Activated CD4-positive, alpha-beta T cell treated with anti-CD3 and anti-CD28 coated beads, Interleukin-2, amount 50 U/mL, for 1 hour (primary cell): ENCODE results near the gene PARD3B.

Experiments
- DNase-seq: peaks from one replicate; pipeline ENCODE4 v3.0.0-alpha.2; 2020

Gene PARD3B

DNA sequence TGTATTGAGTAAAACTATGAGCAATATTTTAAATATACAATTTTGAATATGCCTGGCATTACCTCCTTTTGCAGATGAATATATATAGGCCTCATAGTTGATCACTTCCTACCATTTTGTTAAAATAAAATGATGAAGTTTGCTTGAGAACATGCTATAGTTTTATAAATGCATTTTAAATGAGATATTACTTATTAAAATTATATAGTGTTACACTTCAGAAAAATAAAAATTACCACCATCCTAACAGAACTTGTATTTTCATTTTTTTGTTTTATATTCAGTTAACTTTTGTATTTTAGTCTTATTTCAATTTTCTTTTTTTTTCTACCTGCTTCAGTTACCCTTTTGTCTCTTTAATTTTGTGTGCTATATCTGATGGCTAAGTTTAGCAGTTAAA lies 426.9 kb downstream of the PARD3B start:
- DNase-seq: no peak

DNA sequence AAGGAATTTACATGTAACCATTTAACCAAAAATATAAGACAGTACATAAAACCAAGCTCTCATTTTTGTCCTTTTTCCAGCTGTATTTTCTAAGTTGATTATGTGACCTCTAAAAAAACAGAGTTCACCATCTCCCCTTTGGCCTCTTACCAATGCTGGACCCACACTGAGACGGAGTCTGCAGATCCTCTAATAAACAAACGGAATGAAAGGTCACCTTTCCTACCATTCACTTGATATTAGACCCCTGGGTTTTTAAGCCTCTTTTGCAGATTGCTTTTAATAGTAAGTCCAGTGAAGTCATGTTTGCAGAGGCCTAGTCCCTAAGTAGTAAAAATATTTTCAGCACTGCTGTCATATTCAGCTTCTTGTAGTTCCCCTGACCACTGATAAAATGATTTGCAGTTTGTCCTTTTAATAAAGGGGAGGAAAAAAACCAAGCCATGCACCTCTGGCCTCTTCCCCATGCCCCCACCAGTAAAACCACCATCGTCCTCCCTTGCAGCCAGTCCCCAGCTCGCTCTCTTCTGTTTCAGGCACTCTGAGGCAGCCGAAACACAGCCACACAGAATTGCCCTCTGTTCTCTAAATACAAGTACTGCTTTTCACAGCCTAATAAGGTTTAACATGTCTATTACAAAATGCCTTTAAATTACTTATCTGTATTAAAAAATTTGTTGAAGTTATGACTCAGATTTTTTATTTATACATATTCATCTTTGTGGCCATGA lies 427.5 kb downstream of the PARD3B start:
- no peak for DNase-seq

- no peak for DNase-seq
These were observed 428.3 kb downstream of the PARD3B start for GRCh38 chr2:204973616-204974015.

DNA sequence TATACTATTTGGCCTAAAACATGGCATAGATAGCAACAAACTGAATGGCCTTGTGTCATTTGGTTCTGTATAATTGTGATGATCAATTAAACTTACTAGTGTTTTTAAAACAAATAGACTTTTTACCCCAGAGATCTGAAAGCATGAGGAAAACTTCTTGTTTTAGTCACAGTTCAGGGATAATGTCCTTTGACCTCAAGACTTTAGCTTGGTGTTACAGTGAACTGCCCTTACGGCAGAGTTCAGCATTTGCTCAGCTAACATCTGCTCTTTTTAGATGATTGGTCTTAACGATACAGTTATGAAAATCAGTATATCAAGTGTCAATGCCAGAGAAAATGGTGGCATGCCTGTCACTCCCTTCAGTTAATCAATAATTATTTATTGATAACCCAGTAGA lies 429.2 kb downstream of the PARD3B start:
- DNase-seq: no peak

- no peak for DNase-seq
These were observed 432.6 kb downstream of the PARD3B start for GRCh38 chr2:204977914-204978313.

GRCh38 chr2:204982303-204982702 lies 437.0 kb downstream of the PARD3B start:
- no peak for DNase-seq

GRCh38 chr2:204984518-204984917 lies 439.2 kb downstream of the PARD3B start:
- DNase-seq: no peak

DNA sequence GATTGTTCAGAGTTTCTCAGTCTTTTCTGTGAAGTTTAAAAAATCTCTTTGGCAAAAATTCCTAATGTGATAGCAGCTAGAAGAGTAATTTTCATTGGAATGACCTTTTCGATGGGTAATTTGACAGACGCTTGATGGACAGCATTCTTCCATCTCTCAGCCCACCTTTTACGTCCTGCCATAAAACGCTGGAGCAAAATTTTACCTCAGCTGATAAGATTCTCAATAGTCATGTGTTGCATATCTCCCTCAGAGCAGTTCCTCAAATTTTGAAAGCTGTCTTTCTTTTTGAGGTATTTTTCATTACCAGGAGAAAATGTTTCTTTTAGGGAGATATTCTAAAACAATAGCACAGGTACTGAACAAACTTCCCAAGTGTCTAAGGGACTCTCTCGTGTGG lies 441.4 kb downstream of the PARD3B start:
- no peak for DNase-seq

- no peak for DNase-seq
These were observed 443.6 kb downstream of the PARD3B start for GRCh38 chr2:204988836-204989235.

GRCh38 chr2:204989877-204990276 lies 444.6 kb downstream of the PARD3B start:
- no peak for DNase-seq

- no peak for DNase-seq
These were observed 456.2 kb downstream of the PARD3B start for GRCh38 chr2:205001300-205001966.

DNA sequence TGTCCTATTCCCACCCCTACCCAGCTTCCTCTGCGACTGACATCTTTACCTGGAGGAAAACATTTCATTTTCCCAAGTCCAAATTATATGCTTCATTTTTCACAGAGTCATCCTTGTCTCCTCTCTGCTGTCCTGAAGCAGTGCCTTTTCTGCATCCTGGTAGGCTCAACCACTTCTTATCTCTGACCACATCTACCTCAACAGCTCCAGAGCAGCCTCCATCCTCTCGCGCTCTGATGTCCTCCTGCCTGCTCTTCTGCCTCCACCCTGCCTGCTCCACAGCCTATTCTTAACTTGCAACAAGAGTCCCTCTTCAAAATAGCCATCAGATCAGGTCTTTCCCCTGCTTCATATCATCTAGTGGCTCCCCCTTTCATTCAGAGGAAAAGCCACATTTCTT lies 457.1 kb downstream of the PARD3B start:
- no peak for DNase-seq

DNA sequence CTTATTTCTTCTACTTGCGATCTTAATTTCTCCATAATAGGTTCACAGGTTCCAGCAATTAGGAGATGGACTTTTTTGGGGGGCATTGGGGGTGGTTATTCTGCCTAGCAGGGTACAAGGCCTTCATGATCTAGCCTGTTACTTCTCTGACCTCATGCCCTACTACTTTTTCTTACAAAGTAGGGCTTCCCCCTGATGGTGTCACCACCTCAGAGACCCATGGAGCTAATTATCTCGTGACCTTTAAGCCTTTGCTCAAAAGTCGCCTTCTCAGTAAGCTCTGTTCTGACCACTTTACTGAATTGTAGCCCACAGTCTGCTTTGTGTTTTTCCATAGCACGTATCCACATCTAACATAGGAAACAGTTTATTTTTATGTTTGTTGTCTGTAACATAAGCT lies 458.0 kb downstream of the PARD3B start:
- DNase-seq: no peak

GRCh38 chr2:205010196-205010595 lies 464.9 kb downstream of the PARD3B start:
- no peak for DNase-seq

- no peak for DNase-seq
These were observed 465.8 kb downstream of the PARD3B start for GRCh38 chr2:205011031-205011430.

GRCh38 chr2:205012961-205013360 lies 467.7 kb downstream of the PARD3B start:
- DNase-seq: no peak

DNA sequence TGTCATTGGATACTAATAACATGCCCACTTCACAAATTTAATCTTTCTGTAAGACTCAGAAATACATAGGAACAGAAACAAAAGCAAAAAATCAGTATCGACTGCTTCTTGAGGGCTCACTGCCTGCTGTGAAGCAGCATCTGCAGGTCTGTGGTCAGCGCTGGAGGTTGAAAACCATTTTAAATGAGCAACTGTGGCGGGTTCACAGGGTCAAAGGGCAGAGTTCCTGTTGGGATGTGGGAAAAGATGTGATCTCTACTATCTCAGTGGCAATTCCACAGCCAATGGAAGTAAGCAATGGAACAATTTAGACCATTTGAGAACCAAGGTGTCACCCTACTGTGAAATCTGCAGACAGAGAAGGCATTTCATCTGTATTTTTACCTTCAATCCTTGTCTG lies 468.3 kb downstream of the PARD3B start:
- no peak for DNase-seq

- no peak for DNase-seq
These were observed 468.9 kb downstream of the PARD3B start for GRCh38 chr2:205014201-205014600.

- no peak for DNase-seq
These were observed 472.1 kb downstream of the PARD3B start for GRCh38 chr2:205017381-205017780.

DNA sequence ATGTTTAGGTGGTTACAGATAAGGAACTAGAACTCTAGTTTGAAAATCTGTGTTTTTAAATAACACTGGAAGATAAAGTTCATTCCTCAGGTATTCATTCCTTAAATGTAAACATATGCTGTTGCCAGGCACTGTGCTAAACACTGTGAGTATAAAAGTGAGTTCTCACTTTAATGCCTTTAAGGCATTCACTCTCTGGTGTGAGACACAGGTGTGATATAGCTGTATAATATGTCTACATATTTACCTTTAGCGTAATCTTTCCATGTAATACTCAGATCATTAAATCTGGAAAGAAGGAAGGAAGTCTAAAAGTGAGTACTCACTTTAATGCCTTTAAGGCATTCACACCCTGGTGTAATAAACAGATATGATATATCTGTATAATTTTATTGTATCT lies 472.6 kb downstream of the PARD3B start:
- no peak for DNase-seq

DNA sequence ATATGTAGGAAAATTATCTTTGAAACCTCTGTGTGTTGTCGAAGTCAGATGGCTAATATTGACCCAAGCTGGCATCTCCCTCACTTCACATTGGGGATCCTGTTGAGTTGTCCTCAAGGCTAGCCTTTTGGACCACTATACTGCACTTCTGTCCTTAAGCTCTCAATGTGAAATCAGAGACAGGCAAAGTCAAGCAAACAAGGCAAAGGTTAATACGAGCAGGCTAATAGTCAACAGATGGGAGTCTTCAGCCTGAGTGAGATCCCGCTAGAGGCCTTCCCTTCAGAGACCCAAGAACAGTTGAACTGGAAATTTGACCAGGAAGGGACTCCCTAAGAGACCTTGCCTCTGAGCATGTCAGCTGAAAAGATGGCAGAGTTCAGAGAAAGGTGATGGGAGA lies 475.4 kb downstream of the PARD3B start:
- DNase-seq: no peak

DNA sequence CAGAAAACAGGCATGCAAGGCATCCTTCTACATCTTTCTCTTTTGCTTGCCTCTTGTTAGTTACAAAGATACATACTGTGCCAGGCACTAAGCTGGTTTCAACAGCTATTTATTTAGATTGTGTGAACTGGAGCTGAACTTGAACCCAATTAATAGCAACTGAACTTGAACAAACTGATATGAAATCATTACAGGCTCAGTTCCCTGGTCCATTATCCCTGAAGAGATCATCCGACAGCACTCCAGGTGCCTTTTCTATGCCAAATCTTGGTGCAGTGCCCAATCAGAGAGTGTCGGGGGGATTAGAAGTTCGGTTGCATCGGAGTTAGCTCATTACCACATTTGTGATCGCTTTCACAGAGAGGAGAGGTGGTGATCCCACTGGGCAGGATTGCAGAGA lies 477.6 kb downstream of the PARD3B start:
- no peak for DNase-seq

DNA sequence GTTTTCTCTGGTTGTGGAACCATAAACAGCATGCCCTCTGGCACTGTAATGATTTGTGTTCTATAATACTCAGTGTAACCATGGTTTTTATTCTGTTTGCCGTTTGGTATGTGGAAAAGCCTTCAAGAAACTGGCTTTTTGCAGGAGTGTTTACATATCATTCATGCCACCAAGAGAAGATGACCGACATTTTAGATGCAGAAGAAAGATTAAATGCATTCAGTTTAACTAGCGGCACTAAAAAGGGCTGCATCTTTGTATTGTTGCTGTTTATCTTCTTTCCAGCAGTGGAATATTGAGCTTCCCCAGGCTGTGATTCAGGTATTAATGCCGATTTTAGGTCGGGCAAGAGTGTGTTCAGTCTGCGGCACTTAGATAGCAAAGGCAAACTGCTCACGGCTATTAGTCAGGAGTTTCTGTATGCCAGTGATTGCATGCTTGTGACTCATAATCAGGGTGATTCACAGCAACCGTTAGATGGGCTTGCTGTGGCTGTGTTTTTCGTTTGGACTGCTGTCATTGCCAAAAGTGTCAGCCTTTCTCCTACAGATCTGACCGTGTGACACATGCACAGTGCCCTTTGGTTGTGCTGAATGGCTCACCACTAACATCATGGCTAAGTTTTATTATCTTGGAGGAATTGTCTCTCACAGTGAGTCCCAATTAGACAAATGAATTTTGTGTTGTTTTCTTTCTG lies 479.7 kb downstream of the PARD3B start:
- no peak for DNase-seq

DNA sequence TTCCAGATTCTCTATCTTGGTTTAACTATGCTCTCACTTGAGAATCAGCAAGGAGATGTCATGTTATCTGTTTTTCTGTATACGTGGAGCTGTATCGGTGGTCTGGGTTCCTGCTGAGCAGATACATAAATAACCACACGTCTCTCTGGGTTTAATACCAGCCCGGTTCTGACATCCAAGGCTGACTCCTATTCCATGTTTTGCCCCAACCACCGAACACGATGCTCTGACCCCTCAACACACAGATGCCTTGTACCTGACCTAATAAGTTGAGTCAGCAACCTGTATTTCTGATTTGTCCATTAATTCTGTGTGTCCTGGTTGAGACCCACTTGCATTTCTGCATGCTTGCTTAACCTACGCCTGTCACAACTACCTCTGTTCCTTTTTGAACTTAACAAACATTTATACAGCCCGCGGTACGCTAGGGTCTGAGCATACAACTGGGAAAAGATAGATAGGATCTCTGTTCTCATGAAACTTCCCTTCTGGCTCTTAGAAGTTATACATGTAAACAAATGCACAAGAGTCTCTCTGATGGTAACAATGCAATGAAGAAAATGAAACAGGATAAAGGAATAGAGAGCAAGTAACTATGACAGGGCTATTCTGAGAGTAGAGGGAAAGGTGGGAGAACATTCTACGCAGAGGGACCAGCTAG lies 480.4 kb downstream of the PARD3B start:
- no peak for DNase-seq
